GM20000 (cell line): ENCODE measurements around the gene EFNA1.
"Not testable (repeated sequence)": the region's sequence is repeated elsewhere in the genome, so short reads cannot be mapped to it uniquely, and the experiment has no call there.

Experiments
- DNase-seq: peaks from one replicate; pipeline ENCODE4 v3.0.0; 2012; ENCODE audit warnings: low spot score
- TF ChIP-seq, protein P1 (sequence below): IDR thresholded peaks from 2 replicates; pipeline ENCODE4 v1.5.1; 2012; ENCODE audit warnings: mild to moderate bottlenecking, control low read depth; ENCODE audit errors: extremely low read depth, missing control alignments

The EFNA1 gene

DNA sequence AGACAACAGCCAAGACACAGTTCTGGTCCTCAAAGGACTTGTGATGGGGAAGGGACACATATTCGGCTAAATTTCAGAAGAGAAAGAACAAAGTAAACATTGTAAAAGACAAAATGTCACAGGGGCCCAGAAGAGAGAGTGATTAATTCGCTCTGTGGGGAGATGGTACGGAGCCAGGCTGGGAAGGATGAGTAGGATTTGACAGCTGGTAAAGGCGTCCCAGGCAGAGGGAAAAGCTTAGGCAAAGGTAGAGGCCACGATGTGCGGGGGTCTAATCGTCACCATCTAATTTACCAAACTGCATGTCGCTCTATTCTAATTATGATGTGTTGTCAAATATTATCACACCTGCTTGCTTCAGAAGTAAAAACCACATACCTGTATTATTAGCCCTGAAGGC lies 17.3 kb upstream of the EFNA1 start:
- DNase-seq: no peak
- TF ChIP-seq, protein P1, sequence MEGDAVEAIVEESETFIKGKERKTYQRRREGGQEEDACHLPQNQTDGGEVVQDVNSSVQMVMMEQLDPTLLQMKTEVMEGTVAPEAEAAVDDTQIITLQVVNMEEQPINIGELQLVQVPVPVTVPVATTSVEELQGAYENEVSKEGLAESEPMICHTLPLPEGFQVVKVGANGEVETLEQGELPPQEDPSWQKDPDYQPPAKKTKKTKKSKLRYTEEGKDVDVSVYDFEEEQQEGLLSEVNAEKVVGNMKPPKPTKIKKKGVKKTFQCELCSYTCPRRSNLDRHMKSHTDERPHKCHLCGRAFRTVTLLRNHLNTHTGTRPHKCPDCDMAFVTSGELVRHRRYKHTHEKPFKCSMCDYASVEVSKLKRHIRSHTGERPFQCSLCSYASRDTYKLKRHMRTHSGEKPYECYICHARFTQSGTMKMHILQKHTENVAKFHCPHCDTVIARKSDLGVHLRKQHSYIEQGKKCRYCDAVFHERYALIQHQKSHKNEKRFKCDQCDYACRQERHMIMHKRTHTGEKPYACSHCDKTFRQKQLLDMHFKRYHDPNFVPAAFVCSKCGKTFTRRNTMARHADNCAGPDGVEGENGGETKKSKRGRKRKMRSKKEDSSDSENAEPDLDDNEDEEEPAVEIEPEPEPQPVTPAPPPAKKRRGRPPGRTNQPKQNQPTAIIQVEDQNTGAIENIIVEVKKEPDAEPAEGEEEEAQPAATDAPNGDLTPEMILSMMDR: no peak

GRCh38 chr1:155110826-155111225 lies 16.9 kb upstream of the EFNA1 start:
- TF ChIP-seq, protein P1: no peak
- no peak for DNase-seq

DNA sequence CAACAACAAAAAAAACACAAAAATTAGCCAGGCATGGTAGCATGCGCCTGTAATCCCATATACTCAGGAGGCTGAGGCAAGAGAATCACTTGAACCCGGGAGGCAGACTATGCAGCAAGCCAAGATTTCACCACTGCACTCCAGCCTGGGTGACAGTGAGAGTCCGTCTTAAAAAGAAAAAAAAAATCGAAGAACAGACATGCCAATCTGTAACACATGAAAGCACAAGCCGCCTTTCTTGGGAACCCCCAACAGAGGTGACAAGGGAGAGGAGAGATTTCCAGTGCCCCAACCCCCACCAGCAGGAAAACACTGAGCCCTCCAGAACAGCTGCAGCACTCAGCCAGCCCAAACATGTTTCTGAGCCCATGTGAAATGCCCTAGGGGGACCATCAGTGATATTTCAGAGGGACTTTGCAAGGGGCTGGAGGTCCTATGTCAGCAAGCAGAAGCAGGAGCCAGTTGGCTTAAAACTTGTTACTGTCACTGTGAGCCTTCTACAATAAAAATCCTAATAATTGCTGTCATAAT lies 14.2 kb upstream of the EFNA1 start:
- TF ChIP-seq, protein P1: no peak

GRCh38 chr1:155116113-155116764 lies 11.4 kb upstream of the EFNA1 start:
- TF ChIP-seq, protein P1: no peak
- no peak for DNase-seq

More for the DNA sequence above, 14.2 kb upstream of the EFNA1 start:
- DNase-seq: no peak

GRCh38 chr1:155117610-155118009 lies 10.1 kb upstream of the EFNA1 start:
- TF ChIP-seq, protein P1: no peak
- DNase-seq: no peak

DNA sequence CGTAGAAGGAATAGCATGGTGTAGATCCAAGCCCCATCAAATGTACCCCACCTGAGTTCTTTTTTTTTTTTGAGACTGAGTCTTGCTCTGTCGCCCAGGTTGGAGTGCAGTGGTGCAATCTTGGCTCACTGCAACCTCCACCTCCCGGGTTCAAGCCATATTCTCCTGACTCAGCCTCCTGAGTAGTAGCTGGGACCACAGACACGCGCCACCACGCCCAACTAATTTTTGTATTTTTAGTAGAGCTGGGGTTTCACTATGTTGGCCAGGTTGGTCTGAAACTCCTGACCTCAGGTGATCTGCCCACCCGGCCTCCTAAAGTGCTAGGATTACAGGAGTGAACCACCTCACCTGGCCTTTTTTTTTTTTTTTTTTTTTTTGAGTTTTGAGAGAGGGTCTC lies 9.6 kb upstream of the EFNA1 start:
- not testable (repeated sequence) for DNase-seq

GRCh38 chr1:155120253-155120652 lies 7.4 kb upstream of the EFNA1 start:
- TF ChIP-seq, protein P1: no peak
- DNase-seq: no peak

- TF ChIP-seq, protein P1: no peak
- DNase-seq: no peak
Observed at GRCh38 chr1:155121249-155121648, 6.4 kb upstream of the EFNA1 start.
